Osteoblast (primary cell): ENCODE data around the gene AKR1C8. TPM values are rescaled to one million over a fixed set of nuclear protein-coding genes. Genes with fewer than 3 reads are reported as not detected.

Experiments used
- DNase-seq: peaks from one replicate; pipeline ENCODE4 v3.0.0; 2011; ENCODE audit warnings: low spot score, mixed read lengths; ENCODE audit not compliant: insufficient read length; ENCODE audit errors: missing footprints
- H2AFZ ChIP-seq: 2 replicates; pipeline ENCODE4 v1.6.0; 2011; ENCODE audit warnings: mild to moderate bottlenecking, low read length
- H3K27ac ChIP-seq: 2 replicates; pipeline ENCODE4 v1.5.1; 2011; ENCODE audit warnings: mild to moderate bottlenecking, low read depth, low read length, moderate library complexity
- H3K27me3 ChIP-seq: 2 replicates; pipeline ENCODE4 v1.6.0; 2012; ENCODE audit warnings: mild to moderate bottlenecking, control low read depth, inconsistent platforms, low read length, moderate library complexity; ENCODE audit not compliant: insufficient read depth
- H3K36me3 ChIP-seq: 2 replicates; pipeline ENCODE4 v1.5.1; 2011; ENCODE audit warnings: mild to moderate bottlenecking, low read length, control low read depth, moderate library complexity; ENCODE audit not compliant: insufficient read depth
- H3K4me1 ChIP-seq: 2 replicates; pipeline ENCODE4 v1.5.1; 2011; ENCODE audit warnings: mild to moderate bottlenecking, low read length, control low read depth, moderate library complexity; ENCODE audit not compliant: insufficient read depth
- H3K4me2 ChIP-seq: 2 replicates; pipeline ENCODE4 v1.6.0; 2011; ENCODE audit warnings: mild to moderate bottlenecking, low read length; ENCODE audit not compliant: insufficient read depth
- H3K4me3 ChIP-seq: fragments of 200-600 bp; sonication (generic); 3 replicates; pipeline ENCODE4 v1.5.1; 2012; ENCODE audit warnings: mild to moderate bottlenecking, low read length, inconsistent platforms; ENCODE audit not compliant: insufficient read depth
- H3K79me2 ChIP-seq: 2 replicates; pipeline ENCODE4 v1.6.0; 2012; ENCODE audit warnings: mild to moderate bottlenecking, low read length, control low read depth, inconsistent platforms; ENCODE audit not compliant: insufficient read depth
- H3K9me3 ChIP-seq: 2 replicates; pipeline ENCODE4 v1.5.1; 2011; ENCODE audit warnings: low read depth, low read length, control low read depth
- H4K20me1 ChIP-seq: 2 replicates; pipeline ENCODE4 v1.6.0; 2012; ENCODE audit warnings: mild to moderate bottlenecking, low read length, control low read depth; ENCODE audit not compliant: insufficient read depth
- total RNA-seq: library from RNA; depleted of rRNA; stranded (reverse); fragments of >200 nt; gene quantifications from 2 replicates; pipeline ENCODE4 v1.2.3, GENCODE V29; 2012
- TF ChIP-seq, protein P1 (sequence below): IDR thresholded peaks from 2 replicates; pipeline ENCODE4 v1.5.1; 2011; ENCODE audit warnings: mild to moderate bottlenecking, low read depth, low read length, moderate library complexity; ENCODE audit errors: extremely low read depth

Gene AKR1C8
- total RNA-seq, 1 donor: not detected

DNA sequence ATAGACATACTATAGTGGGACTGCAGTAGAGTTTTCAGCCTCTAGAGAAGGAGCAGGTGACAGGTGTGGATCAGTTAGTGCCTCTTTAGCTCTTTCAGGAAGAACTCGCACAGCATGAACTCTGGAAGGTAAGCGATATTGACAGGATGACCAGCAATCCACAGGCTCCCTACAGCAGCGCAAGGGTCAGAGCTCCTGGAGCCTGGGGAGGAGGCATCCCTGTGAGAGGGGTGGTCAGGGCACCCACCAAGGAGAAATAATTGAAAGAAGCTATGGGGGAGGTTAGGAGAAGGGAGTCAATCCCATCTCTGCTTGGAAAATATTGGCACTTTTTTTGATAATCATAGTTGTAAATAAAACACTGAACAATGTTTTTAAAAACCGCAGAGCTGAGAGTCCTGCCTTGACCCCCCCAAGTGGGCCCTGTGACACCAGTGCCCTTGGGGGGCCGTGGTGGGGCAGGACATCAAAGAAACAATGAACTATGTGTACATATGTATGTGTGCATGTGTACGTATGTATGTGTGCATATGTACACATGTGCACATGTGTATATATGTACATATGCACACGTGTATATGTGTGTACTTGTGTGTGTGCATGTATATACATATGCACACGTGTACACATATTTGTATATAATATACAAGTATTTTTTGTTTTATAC, 77.0 kb downstream of the AKR1C8 start:
- TF ChIP-seq, protein P1, sequence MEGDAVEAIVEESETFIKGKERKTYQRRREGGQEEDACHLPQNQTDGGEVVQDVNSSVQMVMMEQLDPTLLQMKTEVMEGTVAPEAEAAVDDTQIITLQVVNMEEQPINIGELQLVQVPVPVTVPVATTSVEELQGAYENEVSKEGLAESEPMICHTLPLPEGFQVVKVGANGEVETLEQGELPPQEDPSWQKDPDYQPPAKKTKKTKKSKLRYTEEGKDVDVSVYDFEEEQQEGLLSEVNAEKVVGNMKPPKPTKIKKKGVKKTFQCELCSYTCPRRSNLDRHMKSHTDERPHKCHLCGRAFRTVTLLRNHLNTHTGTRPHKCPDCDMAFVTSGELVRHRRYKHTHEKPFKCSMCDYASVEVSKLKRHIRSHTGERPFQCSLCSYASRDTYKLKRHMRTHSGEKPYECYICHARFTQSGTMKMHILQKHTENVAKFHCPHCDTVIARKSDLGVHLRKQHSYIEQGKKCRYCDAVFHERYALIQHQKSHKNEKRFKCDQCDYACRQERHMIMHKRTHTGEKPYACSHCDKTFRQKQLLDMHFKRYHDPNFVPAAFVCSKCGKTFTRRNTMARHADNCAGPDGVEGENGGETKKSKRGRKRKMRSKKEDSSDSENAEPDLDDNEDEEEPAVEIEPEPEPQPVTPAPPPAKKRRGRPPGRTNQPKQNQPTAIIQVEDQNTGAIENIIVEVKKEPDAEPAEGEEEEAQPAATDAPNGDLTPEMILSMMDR: no peak
- no peaks in the 10 kb centered on the region for H3K4me1 ChIP-seq

DNA sequence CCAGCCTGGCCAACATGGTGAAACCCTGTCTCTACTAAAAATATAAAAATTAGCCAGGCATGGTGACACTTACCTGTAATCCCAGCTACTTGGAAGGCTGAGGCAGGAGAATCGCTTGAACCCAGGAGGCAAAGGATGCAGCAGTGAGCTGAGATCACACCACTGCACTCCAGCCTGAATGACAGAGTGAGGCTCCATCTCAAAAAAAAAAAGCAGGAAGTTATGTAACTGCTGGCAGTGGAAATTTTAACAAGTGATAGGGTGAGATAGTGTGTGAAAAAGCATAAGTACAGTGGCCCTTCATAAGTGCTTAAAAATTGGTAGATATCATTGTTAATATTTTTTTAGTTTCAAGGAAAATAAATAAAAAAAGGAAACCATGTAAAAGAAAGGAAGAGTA, 78.4 kb downstream of the AKR1C8 start:
- Histone ChIP-seq H3K4me2 (no peak overlapping the region), H2AFZ (no peak overlapping the region), H4K20me1 (no peaks in the 10 kb centered on the region), H3K36me3 (peaks cover 5% of the 10 kb centered on the region), H3K27ac (no peak overlapping the region), H3K4me3 (no peak overlapping the region), H3K79me2 (no peaks in the 10 kb centered on the region), H3K4me1 (no peaks in the 10 kb centered on the region), H3K27me3 (no peaks in the 10 kb centered on the region), H3K9me3 (no peaks in the 10 kb centered on the region)
- TF ChIP-seq, protein P1: no peak
- no peak for DNase-seq

More for the DNA sequence above, 77.0 kb downstream of the AKR1C8 start:
- DNase-seq: no peak
- Histone ChIP-seq H3K27ac (no peak overlapping the region), H3K4me2 (no peak overlapping the region), H4K20me1 (no peaks in the 10 kb centered on the region), H2AFZ (no peak overlapping the region), H3K27me3 (no peaks in the 10 kb centered on the region), H3K9me3 (no peaks in the 10 kb centered on the region), H3K79me2 (no peaks in the 10 kb centered on the region), H3K36me3 (peaks cover 5% of the 10 kb centered on the region), H3K4me3 (no peak overlapping the region)

DNA sequence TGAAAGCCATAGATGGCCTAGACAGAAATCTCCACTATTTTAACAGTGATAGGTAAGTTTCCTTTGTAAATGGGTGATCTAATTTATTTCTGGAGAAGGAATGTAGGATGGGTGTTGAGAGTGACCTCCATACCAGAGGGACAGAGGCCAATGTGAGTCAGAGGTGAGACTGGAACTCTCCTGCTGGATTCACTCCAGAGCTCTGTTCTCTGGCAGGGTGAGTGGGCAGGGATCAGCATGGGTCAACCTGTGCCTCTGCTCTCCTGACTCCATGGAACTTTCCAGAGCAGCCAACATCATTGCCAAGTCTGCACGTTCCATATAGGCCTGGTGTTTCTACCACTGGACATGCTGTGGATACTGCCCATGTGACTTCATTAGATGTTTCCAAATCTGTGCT, 79.3 kb downstream of the AKR1C8 start:
- TF ChIP-seq, protein P1: no peak
- Histone ChIP-seq H2AFZ (no peak overlapping the region), H3K79me2 (no peaks in the 10 kb centered on the region), H3K27me3 (no peaks in the 10 kb centered on the region), H3K4me3 (no peak overlapping the region), H4K20me1 (no peaks in the 10 kb centered on the region), H3K4me1 (no peaks in the 10 kb centered on the region), H3K9me3 (no peaks in the 10 kb centered on the region), H3K36me3 (peaks cover 5% of the 10 kb centered on the region), H3K27ac (no peak overlapping the region), H3K4me2 (no peak overlapping the region)
- DNase-seq: peak; percentile 9

Other genes with a start within 250 kb of the AKR1C8 start
- gene AKR1C1, start 221.7 kb downstream of the AKR1C8 start, total RNA-seq: 108 and 140 TPM in 2 replicates
- gene AKR1C2, start 181.3 kb downstream of the AKR1C8 start, total RNA-seq: 38.6 and 46.0 TPM in 2 replicates
- 207 and 238 TPM in 2 replicates for gene AKR1C3, start 90.7 kb downstream of the AKR1C8 start, total RNA-seq
- not detected in 2 replicates for gene AKR1C4, start 11.7 kb upstream of the AKR1C8 start, total RNA-seq
- not detected in 2 replicates for gene UCN3, start 179.8 kb upstream of the AKR1C8 start, total RNA-seq
- not detected in 2 replicates for gene TUBAL3, start 219.7 kb upstream of the AKR1C8 start, total RNA-seq
- gene NET1, start 227.4 kb upstream of the AKR1C8 start, total RNA-seq: 51.0 and 74.0 TPM in 2 replicates